Measurements from ENCODE around the gene PHAF1. TPM values are rescaled to one million over a fixed set of nuclear protein-coding genes. Genes with fewer than 3 reads are reported as not detected.

PHAF1 gene
- total and polyA plus RNA-seq, 2 of the 13 experiments (the other 11 are each of a cell fraction or from before 2014, with no cell fraction given): 48.3 to 174 TPM

DNA sequence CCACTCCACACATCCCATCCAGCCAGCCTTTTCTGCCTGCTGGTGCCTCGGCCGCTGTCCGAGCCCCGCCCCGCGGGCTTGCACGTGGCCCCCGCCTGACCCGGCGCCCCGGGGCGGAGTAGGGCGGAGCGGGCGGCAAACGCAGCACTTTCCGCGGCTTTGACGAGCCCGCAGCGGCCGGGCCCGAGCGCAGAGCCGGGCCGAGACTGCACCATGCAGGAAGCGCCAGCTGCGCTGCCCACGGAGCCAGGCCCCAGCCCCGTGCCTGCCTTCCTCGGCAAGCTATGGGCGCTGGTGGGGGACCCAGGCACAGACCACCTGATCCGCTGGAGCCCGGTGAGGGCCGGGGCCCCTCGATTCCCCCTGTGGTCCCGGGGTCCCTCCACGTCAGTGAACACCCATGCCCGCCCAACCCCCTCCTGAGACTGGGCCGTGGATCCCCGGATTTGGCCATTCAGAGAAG lies 54.9 kb downstream of the PHAF1 start, which contains the start of gene HSF4 (continued):
- TF ChIP-seq, protein P1, sequence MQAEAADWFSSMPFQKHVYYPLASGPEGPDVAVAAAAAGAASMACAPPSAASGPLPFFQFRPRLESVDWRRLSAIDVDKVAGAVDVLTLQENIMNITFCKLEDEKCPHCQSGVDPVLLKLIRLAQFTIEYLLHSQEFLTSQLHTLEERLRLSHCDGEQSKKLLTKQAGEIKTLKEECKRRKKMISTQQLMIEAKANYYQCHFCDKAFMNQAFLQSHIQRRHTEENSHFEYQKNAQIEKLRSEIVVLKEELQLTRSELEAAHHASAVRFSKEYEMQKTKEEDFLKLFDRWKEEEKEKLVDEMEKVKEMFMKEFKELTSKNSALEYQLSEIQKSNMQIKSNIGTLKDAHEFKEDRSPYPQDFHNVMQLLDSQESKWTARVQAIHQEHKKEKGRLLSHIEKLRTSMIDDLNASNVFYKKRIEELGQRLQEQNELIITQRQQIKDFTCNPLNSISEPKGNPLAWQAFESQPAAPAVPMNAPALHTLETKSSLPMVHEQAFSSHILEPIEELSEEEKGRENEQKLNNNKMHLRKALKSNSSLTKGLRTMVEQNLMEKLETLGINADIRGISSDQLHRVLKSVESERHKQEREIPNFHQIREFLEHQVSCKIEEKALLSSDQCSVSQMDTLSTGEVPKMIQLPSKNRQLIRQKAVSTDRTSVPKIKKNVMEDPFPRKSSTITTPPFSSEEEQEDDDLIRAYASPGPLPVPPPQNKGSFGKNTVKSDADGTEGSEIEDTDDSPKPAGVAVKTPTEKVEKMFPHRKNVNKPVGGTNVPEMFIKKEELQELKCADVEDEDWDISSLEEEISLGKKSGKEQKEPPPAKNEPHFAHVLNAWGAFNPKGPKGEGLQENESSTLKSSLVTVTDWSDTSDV (CRISPR knock-in tag; IDR thresholded peaks at IDR 0.05): no peak
- no peak for TF ChIP-seq KDM3A (CRISPR knock-in tag; IDR thresholded peaks at IDR 0.05; ENCODE audit: low read depth)
- TF ChIP-seq NR1H2 (CRISPR knock-in tag; IDR thresholded peaks at IDR 0.05; ENCODE audit: borderline replicate concordance, low read depth): 0 out of 2 replicates have a peak, but pooled peaks have one; percentile 58
- TF ChIP-seq, protein P2, sequence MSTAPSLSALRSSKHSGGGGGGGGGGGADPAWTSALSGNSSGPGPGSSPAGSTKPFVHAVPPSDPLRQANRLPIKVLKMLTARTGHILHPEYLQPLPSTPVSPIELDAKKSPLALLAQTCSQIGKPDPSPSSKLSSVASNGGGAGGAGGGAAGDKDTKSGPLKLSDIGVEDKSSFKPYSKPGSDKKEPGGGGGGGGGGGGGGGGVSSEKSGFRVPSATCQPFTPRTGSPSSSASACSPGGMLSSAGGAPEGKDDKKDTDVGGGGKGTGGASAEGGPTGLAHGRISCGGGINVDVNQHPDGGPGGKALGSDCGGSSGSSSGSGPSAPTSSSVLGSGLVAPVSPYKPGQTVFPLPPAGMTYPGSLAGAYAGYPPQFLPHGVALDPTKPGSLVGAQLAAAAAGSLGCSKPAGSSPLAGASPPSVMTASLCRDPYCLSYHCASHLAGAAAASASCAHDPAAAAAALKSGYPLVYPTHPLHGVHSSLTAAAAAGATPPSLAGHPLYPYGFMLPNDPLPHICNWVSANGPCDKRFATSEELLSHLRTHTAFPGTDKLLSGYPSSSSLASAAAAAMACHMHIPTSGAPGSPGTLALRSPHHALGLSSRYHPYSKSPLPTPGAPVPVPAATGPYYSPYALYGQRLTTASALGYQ (CRISPR knock-in tag; IDR thresholded peaks at IDR 0.05): peak; percentile 98
- TF ChIP-seq ZFP36L2 (CRISPR knock-in tag; IDR thresholded peaks at IDR 0.05): no peak
- TF ChIP-seq, protein P3, sequence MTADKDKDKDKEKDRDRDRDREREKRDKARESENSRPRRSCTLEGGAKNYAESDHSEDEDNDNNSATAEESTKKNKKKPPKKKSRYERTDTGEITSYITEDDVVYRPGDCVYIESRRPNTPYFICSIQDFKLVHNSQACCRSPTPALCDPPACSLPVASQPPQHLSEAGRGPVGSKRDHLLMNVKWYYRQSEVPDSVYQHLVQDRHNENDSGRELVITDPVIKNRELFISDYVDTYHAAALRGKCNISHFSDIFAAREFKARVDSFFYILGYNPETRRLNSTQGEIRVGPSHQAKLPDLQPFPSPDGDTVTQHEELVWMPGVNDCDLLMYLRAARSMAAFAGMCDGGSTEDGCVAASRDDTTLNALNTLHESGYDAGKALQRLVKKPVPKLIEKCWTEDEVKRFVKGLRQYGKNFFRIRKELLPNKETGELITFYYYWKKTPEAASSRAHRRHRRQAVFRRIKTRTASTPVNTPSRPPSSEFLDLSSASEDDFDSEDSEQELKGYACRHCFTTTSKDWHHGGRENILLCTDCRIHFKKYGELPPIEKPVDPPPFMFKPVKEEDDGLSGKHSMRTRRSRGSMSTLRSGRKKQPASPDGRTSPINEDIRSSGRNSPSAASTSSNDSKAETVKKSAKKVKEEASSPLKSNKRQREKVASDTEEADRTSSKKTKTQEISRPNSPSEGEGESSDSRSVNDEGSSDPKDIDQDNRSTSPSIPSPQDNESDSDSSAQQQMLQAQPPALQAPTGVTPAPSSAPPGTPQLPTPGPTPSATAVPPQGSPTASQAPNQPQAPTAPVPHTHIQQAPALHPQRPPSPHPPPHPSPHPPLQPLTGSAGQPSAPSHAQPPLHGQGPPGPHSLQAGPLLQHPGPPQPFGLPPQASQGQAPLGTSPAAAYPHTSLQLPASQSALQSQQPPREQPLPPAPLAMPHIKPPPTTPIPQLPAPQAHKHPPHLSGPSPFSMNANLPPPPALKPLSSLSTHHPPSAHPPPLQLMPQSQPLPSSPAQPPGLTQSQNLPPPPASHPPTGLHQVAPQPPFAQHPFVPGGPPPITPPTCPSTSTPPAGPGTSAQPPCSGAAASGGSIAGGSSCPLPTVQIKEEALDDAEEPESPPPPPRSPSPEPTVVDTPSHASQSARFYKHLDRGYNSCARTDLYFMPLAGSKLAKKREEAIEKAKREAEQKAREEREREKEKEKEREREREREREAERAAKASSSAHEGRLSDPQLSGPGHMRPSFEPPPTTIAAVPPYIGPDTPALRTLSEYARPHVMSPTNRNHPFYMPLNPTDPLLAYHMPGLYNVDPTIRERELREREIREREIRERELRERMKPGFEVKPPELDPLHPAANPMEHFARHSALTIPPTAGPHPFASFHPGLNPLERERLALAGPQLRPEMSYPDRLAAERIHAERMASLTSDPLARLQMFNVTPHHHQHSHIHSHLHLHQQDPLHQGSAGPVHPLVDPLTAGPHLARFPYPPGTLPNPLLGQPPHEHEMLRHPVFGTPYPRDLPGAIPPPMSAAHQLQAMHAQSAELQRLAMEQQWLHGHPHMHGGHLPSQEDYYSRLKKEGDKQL (CRISPR knock-in tag; IDR thresholded peaks at IDR 0.05; ENCODE audit: low read depth): peak; percentile 85
- TF ChIP-seq, protein P4, sequence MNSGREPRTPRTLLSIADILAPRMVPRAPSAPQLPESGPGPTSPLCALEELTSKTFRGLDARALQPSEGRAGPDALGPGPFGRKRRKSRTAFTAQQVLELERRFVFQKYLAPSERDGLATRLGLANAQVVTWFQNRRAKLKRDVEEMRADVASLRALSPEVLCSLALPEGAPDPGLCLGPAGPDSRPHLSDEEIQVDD (CRISPR knock-in tag; IDR thresholded peaks at IDR 0.05; ENCODE audit: borderline replicate concordance): no peak; the same call in 1 of the 2 replicates
- TF ChIP-seq ARHGAP35 (CRISPR knock-in tag; IDR thresholded peaks at IDR 0.05; ENCODE audit: borderline replicate concordance): peak; percentile 95
- TF ChIP-seq, protein P5, sequence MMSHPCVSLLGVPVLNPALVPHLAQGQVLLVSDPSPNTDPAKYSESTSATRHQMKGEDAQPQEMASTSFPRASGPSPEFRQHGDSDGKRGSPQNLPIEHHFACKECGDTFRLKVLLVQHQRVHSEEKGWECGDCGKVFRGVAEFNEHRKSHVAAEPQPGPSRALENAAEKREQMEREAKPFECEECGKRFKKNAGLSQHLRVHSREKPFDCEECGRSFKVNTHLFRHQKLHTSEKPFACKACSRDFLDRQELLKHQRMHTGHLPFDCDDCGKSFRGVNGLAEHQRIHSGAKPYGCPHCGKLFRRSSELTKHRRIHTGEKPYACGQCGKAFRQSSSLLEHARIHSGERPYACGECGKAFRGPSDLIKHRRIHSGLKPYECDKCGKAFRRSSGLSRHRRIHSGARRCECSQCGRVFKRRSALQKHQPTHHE (CRISPR knock-in tag; IDR thresholded peaks at IDR 0.05; ENCODE audit: borderline replicate concordance): 0 out of 2 replicates have a peak, but pooled peaks have one; percentile 66

Data from HepG2 (cell line).